ENCODE results near the gene DIDO1. TPM values are rescaled to one million over a fixed set of nuclear protein-coding genes. Genes with fewer than 3 reads are reported as not detected.
A peak's percentile ranks its signal among the peaks of the same experiment; 100 is the strongest.

Gene DIDO1
- total and polyA plus RNA-seq, 2 of the 13 experiments (the other 11 are each of a cell fraction or from before 2014, with no cell fraction given): 75.0 to 75.1 TPM

GRCh38 chr20:62875419-62876361 lies 50.6 kb downstream of the DIDO1 start (continued):
- no peak for TF ChIP-seq TRAFD1 (CRISPR knock-in tag; IDR thresholded peaks at IDR 0.05; ENCODE audit: borderline replicate concordance)
- TF ChIP-seq ZNF644 (CRISPR knock-in tag; IDR thresholded peaks at IDR 0.05; ENCODE audit: low read depth): peak; percentile 79
- TF ChIP-seq NAIF1 (CRISPR knock-in tag; IDR thresholded peaks at IDR 0.05; ENCODE audit: borderline replicate concordance): no peak
- TF ChIP-seq FOXA3 (CRISPR knock-in tag; IDR thresholded peaks at IDR 0.05): peak; percentile 50
- TF ChIP-seq MZF1 (CRISPR knock-in tag; IDR thresholded peaks at IDR 0.05; ENCODE audit: borderline replicate concordance): no peak
- TF ChIP-seq JUND (CRISPR knock-in tag; IDR thresholded peaks at IDR 0.05): no peak
- TF ChIP-seq, protein P1, sequence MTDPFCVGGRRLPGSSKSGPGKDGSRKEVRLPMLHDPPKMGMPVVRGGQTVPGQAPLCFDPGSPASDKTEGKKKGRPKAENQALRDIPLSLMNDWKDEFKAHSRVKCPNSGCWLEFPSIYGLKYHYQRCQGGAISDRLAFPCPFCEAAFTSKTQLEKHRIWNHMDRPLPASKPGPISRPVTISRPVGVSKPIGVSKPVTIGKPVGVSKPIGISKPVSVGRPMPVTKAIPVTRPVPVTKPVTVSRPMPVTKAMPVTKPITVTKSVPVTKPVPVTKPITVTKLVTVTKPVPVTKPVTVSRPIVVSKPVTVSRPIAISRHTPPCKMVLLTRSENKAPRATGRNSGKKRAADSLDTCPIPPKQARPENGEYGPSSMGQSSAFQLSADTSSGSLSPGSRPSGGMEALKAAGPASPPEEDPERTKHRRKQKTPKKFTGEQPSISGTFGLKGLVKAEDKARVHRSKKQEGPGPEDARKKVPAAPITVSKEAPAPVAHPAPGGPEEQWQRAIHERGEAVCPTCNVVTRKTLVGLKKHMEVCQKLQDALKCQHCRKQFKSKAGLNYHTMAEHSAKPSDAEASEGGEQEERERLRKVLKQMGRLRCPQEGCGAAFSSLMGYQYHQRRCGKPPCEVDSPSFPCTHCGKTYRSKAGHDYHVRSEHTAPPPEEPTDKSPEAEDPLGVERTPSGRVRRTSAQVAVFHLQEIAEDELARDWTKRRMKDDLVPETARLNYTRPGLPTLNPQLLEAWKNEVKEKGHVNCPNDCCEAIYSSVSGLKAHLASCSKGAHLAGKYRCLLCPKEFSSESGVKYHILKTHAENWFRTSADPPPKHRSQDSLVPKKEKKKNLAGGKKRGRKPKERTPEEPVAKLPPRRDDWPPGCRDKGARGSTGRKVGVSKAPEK (CRISPR knock-in tag; IDR thresholded peaks at IDR 0.05; ENCODE audit: borderline replicate concordance): no peak
- TF ChIP-seq RNF2 (conservative IDR thresholded peaks at IDR 0.05; ENCODE audit: low read depth): peak; percentile 33; the same call in 1 of the 2 replicates
- TF ChIP-seq USF2 (IDR thresholded peaks at IDR 0.05; ENCODE audit: low read depth, low read length): peak; percentile 66
- peak; percentile 65; the same call in 1 of the 2 replicates for TF ChIP-seq USF2 (CRISPR knock-in tag; IDR thresholded peaks at IDR 0.05; ENCODE audit: borderline replicate concordance)
- TF ChIP-seq GATA4 (IDR thresholded peaks at IDR 0.05; ENCODE audit: borderline replicate concordance, low read depth): no peak
- TF ChIP-seq ZBTB26 (CRISPR knock-in tag; IDR thresholded peaks at IDR 0.05; ENCODE audit: borderline replicate concordance): no peak
- no peak for TF ChIP-seq ZBTB7A (CRISPR knock-in tag; IDR thresholded peaks at IDR 0.05)
- TF ChIP-seq SOX5 (CRISPR knock-in tag; IDR thresholded peaks at IDR 0.05; ENCODE audit: borderline replicate concordance): peak; percentile 70
- no peak for TF ChIP-seq ZNF460 (CRISPR knock-in tag; IDR thresholded peaks at IDR 0.05; ENCODE audit: borderline replicate concordance)
- no peak for TF ChIP-seq MBNL3 (CRISPR knock-in tag; conservative IDR thresholded peaks at IDR 0.05)
- no peak for TF ChIP-seq ZNF468 (CRISPR knock-in tag; IDR thresholded peaks at IDR 0.05)
- no peak for TF ChIP-seq ZNF674 (CRISPR knock-in tag; IDR thresholded peaks at IDR 0.05; ENCODE audit: low read depth)

Data from HepG2 (cell line).